Body of pancreas (tissue), 4 donors: ENCODE measurements around the gene NFIA.

Experiments
- CTCF ChIP-seq, 7 experiments: fragments of 450-650 bp in 4 of 7; fragments of 200-600 bp in 3 of 7; sonication (generic) in 3 of 7; IDR thresholded peaks; one replicate each; pipeline ENCODE4 v1.5.1; 2016 to 2019; ENCODE audit warnings: antibody characterized with exemption in 7 of 7
- POLR2A ChIP-seq, 3 donors: fragments of 450-650 bp; IDR thresholded peaks; one replicate each; pipeline ENCODE4 v1.6.1; 2016; ENCODE audit warnings: antibody characterized with exemption in 3 of 3, mild to moderate bottlenecking in 2 of 3

- TF ChIP-seq CTCF (IDR thresholded peaks at IDR 0.05): no peak
- TF ChIP-seq POLR2A (IDR thresholded peaks at IDR 0.05): no peak
Measured at GRCh38 chr1:61269602-61270001, 187.2 kb downstream of the NFIA start.
